Central memory CD8-positive, alpha-beta T cell (primary cell): ENCODE data around the gene RREB1.
"Not testable (repeated sequence)": the region's sequence is repeated elsewhere in the genome, so short reads cannot be mapped to it uniquely, and the experiment has no call there.

ENCODE experiments used
- ATAC-seq: fragments of 150-1000 bp; cut with Tn5 transposase; replicated peaks from 2 replicates; pipeline ENCODE4 v1.10.0; 2022; ENCODE audit warnings: mild to moderate bottlenecking, moderate FRiP score, moderate number of reproducible peaks; ENCODE audit not compliant: poor library complexity, severe bottlenecking; ENCODE audit errors: extremely low read depth
- DNase-seq, 2 donors: peaks; one replicate each; pipeline ENCODE4 v3.0.0; 2021; ENCODE audit warnings: low spot score in 2 of 2
- H3K27ac Mint-ChIP-seq: one replicate; pipeline ENCODE4 v1.8.0; 2022; ENCODE audit warnings: low read depth, mild to moderate bottlenecking, moderate library complexity, mixed read lengths
- H3K27me3 Mint-ChIP-seq: one replicate; pipeline ENCODE4 v1.8.0; 2022; ENCODE audit warnings: mixed read lengths
- H3K36me3 Mint-ChIP-seq: one replicate; pipeline ENCODE4 v1.8.0; 2022; ENCODE audit warnings: mild to moderate bottlenecking, moderate library complexity, mixed read lengths; ENCODE audit not compliant: insufficient read depth
- H3K4me1 Mint-ChIP-seq: one replicate; pipeline ENCODE4 v1.8.0; 2022; ENCODE audit warnings: mixed read lengths
- H3K4me3 Mint-ChIP-seq: one replicate; pipeline ENCODE4 v1.8.0; 2022; ENCODE audit warnings: mild to moderate bottlenecking, moderate library complexity, mixed read lengths
- H3K9me3 Mint-ChIP-seq: one replicate; pipeline ENCODE4 v1.8.0; 2022; ENCODE audit warnings: mixed read lengths

The RREB1 gene

GRCh38 chr6:7156643-7157278, 49.0 kb downstream of the RREB1 start:
- peak overlapping the region; percentile 82 for H3K27ac Mint-ChIP-seq
- peaks cover 73% of the 10 kb centered on the region for H3K4me1 Mint-ChIP-seq
- ATAC-seq: no peak
- H3K27me3 Mint-ChIP-seq: no peaks in the 10 kb centered on the region
- DNase-seq: no peak
- H3K4me3 Mint-ChIP-seq: no peak overlapping the region
- H3K9me3 Mint-ChIP-seq: no peaks in the 10 kb centered on the region
- H3K36me3 Mint-ChIP-seq: peaks cover 2% of the 10 kb centered on the region

GRCh38 chr6:7157307-7157706, 49.5 kb downstream of the RREB1 start:
- ATAC-seq, DNase-seq, H3K9me3 Mint-ChIP-seq, H3K4me3 Mint-ChIP-seq, H3K36me3 Mint-ChIP-seq, H3K27me3 Mint-ChIP-seq: not testable (repeated sequence)
- Mint-ChIP-seq H3K27ac (peak overlapping the region; percentile 37), H3K4me1 (peaks cover 70% of the 10 kb centered on the region)

- H3K27me3 Mint-ChIP-seq: no peaks in the 10 kb centered on the region
- DNase-seq (no peak), ATAC-seq (no peak)
- H3K4me3 Mint-ChIP-seq: no peak overlapping the region
- peak overlapping the region; percentile 37 for H3K27ac Mint-ChIP-seq
- peaks cover 2% of the 10 kb centered on the region for H3K36me3 Mint-ChIP-seq
- H3K4me1 Mint-ChIP-seq: peaks cover 64% of the 10 kb centered on the region
- no peaks in the 10 kb centered on the region for H3K9me3 Mint-ChIP-seq
These were observed 50.2 kb downstream of the RREB1 start for GRCh38 chr6:7157752-7158616.

- no peaks in the 10 kb centered on the region for H3K9me3 Mint-ChIP-seq
These were observed 52.2 kb downstream of the RREB1 start for GRCh38 chr6:7159790-7160525.

GRCh38 chr6:7161253-7161623, 53.5 kb downstream of the RREB1 start:
- H3K36me3 Mint-ChIP-seq: peaks cover 5% of the 10 kb centered on the region
- ATAC-seq (no peak), DNase-seq (no peak)
- no peak overlapping the region for H3K4me3 Mint-ChIP-seq
- no peak overlapping the region for H3K27ac Mint-ChIP-seq
- no peaks in the 10 kb centered on the region for H3K9me3 Mint-ChIP-seq
- no peaks in the 10 kb centered on the region for H3K27me3 Mint-ChIP-seq
- H3K4me1 Mint-ChIP-seq: peaks cover 58% of the 10 kb centered on the region

More at GRCh38 chr6:7159790-7160525, 52.2 kb downstream of the RREB1 start:
- Mint-ChIP-seq H3K4me1 (peaks cover 63% of the 10 kb centered on the region), H3K27me3 (no peaks in the 10 kb centered on the region), H3K36me3 (peaks cover 2% of the 10 kb centered on the region), H3K27ac (no peak overlapping the region), H3K4me3 (no peak overlapping the region)
- DNase-seq (no peak), ATAC-seq (no peak)

GRCh38 chr6:7161845-7162244, 54.1 kb downstream of the RREB1 start:
- peaks cover 56% of the 10 kb centered on the region for H3K4me1 Mint-ChIP-seq
- DNase-seq (no peak), ATAC-seq (no peak)
- no peaks in the 10 kb centered on the region for H3K9me3 Mint-ChIP-seq
- no peak overlapping the region for H3K27ac Mint-ChIP-seq
- H3K27me3 Mint-ChIP-seq: no peaks in the 10 kb centered on the region
- H3K4me3 Mint-ChIP-seq: no peak overlapping the region
- H3K36me3 Mint-ChIP-seq: peaks cover 5% of the 10 kb centered on the region

DNA sequence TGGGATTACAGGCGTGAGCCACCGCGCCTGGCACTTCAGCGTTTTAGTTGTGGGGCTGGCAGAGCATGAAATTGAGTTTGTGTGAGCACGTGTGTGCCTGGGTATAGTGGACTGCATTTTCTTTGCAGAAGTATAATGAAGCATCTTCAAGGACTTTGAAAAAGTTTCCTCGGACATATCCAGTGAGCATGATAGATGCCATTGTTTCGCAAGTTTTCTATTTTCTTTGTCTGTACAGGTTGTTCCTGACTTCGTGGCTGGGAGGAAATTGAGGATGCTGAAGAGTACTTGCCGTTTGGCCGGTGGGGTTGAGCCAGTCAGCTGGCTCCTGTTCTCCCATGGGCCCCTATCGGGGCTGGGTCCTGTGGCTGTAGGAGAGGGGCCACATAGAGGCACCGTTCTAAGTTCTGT, 55.9 kb downstream of the RREB1 start:
- H3K27ac Mint-ChIP-seq: no peak overlapping the region
- H3K4me3 Mint-ChIP-seq: no peak overlapping the region
- no peak for ATAC-seq
- DNase-seq: no peak
- peaks cover 5% of the 10 kb centered on the region for H3K36me3 Mint-ChIP-seq
- H3K4me1 Mint-ChIP-seq: peaks cover 51% of the 10 kb centered on the region
- no peaks in the 10 kb centered on the region for H3K27me3 Mint-ChIP-seq
- H3K9me3 Mint-ChIP-seq: no peaks in the 10 kb centered on the region

GRCh38 chr6:7164536-7165001, 56.8 kb downstream of the RREB1 start:
- no peak overlapping the region for H3K27ac Mint-ChIP-seq
- peaks cover 51% of the 10 kb centered on the region for H3K4me1 Mint-ChIP-seq
- DNase-seq: no peak

GRCh38 chr6:7165002-7165889, 57.5 kb downstream of the RREB1 start:
- peaks cover 5% of the 10 kb centered on the region for H3K36me3 Mint-ChIP-seq
- no peaks in the 10 kb centered on the region for H3K9me3 Mint-ChIP-seq
- H3K27ac Mint-ChIP-seq: peak overlapping the region; percentile 47
- ATAC-seq (no peak), DNase-seq (no peak)
- no peak overlapping the region for H3K4me3 Mint-ChIP-seq
- no peaks in the 10 kb centered on the region for H3K27me3 Mint-ChIP-seq
- H3K4me1 Mint-ChIP-seq: peaks cover 50% of the 10 kb centered on the region

More at GRCh38 chr6:7164536-7165001, 56.8 kb downstream of the RREB1 start:
- H3K4me3 Mint-ChIP-seq: no peak overlapping the region
- H3K9me3 Mint-ChIP-seq: no peaks in the 10 kb centered on the region
- peaks cover 5% of the 10 kb centered on the region for H3K36me3 Mint-ChIP-seq
- ATAC-seq: no peak
- no peaks in the 10 kb centered on the region for H3K27me3 Mint-ChIP-seq

DNA sequence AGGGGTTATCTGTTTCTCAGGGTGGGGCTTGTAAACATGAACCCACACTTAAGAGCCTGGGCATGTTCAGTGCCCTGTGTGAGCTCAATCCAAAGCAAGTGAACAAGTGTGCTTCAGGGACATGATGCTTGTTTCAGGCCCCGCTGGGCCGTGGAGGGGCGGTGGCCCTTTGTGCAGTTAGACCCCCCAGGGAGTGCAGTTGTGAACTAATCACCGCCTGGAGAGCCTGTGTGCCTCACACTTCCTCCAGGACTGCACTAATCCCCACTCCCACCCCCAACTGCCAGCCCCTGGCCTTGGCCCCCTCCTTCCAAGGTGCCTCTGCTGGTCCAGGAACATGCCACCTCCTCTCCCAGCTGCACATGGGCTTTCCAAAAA, 58.1 kb downstream of the RREB1 start:
- ATAC-seq (no peak), DNase-seq (no peak)
- Mint-ChIP-seq H3K27ac (peak overlapping the region; percentile 47), H3K27me3 (no peaks in the 10 kb centered on the region), H3K4me1 (peaks cover 51% of the 10 kb centered on the region), H3K9me3 (no peaks in the 10 kb centered on the region), H3K36me3 (peaks cover 3% of the 10 kb centered on the region), H3K4me3 (no peak overlapping the region)

- ATAC-seq (no peak), DNase-seq (no peak)
- H3K4me1 Mint-ChIP-seq: peaks cover 54% of the 10 kb centered on the region
- no peak overlapping the region for H3K4me3 Mint-ChIP-seq
- H3K27ac Mint-ChIP-seq: no peak overlapping the region
- H3K9me3 Mint-ChIP-seq: no peaks in the 10 kb centered on the region
- H3K36me3 Mint-ChIP-seq: peaks cover 4% of the 10 kb centered on the region
- H3K27me3 Mint-ChIP-seq: no peaks in the 10 kb centered on the region
These were observed 58.9 kb downstream of the RREB1 start for GRCh38 chr6:7166410-7167293.
